HCT116 (cell line): ENCODE measurements around the gene LMNTD2. TPM values are rescaled to one million over a fixed set of nuclear protein-coding genes. Genes with fewer than 3 reads are reported as not detected.

ENCODE experiments used
- ATAC-seq: fragments of 200-7000 bp; cut with Tn5 transposase; 2 replicates; pipeline ENCODE4 v1.9.1; 2020; ENCODE audit warnings: mild to moderate bottlenecking, moderate library complexity
- BruUV-seq: library from RNA; stranded (reverse); fragments of 400-500 nt; replicated peaks from 2 replicates; lab custom pipeline; 2021; lab: Mats Ljungman, UMichigan
- CTCF ChIA-PET: fragments of 300-600 bp; sonication (Branson Sonifier 250); formaldehyde crosslinking; loops from one replicate; lab custom pipeline; 2021; ENCODE audit warnings: antibody characterized with exemption; lab: Charles Lee
- POLR2A ChIA-PET: fragments of 300-600, 350-600 bp; sonication (Branson Sonifier 250); formaldehyde crosslinking; loops from one replicate; lab custom pipeline; 2021; ENCODE audit warnings: antibody characterized with exemption; lab: Charles Lee
- RAD21 ChIA-PET, 2 experiments: fragments of 300-600 bp; sonication (Branson Sonifier 250); formaldehyde crosslinking; loops; one replicate each; lab custom pipeline; 2023; ENCODE audit warnings: low total read pairs in 2 of 2; ENCODE audit not compliant: uncharacterized antibody in 2 of 2, unreplicated experiment in 2 of 2, low non-redundant PET in 1 of 2; lab: Charles Lee
- DNase-seq: peaks from one replicate; pipeline ENCODE4 v3.0.0-alpha.2; 2010; ENCODE audit warnings: low read depth, low spot score
- H2AFZ ChIP-seq: fragments of 200-600 bp; shearing (Covaris generic), sonication (generic); 2 replicates; pipeline ENCODE4 v1.6.1; 2017; ENCODE audit warnings: low read depth, mixed run types, mixed read lengths, antibody characterized with exemption, low read length; ENCODE audit not compliant: poor library complexity, severe bottlenecking
- H3K27ac ChIP-seq: 2 replicates; pipeline ENCODE4 v1.5.1; 2012; ENCODE audit warnings: low read depth, low read length
- H3K27me3 ChIP-seq: fragments of 200-600 bp; sonication (generic); 2 replicates; pipeline ENCODE4 v1.6.1; 2016; ENCODE audit warnings: mixed run types, low read length, mixed read lengths; ENCODE audit not compliant: insufficient read depth
- H3K36me3 ChIP-seq, 2 experiments: fragments of 200-500 bp in 1 of 2; fragments of 200-600 bp in 1 of 2; sonication (Bioruptor generic) in 1 of 2; sonication (generic) in 1 of 2; 2 replicates each; pipeline versions ENCODE4 v1.5.1 to v1.6.1; 2014 to 2016; ENCODE audit warnings: low read length in 2 of 2, inconsistent platforms in 1 of 2, mixed read lengths in 1 of 2, mixed run types in 1 of 2; ENCODE audit not compliant: insufficient read depth in 2 of 2, control insufficient read depth in 1 of 2
- H3K4me1 ChIP-seq, 2 experiments: fragments of 200-600 bp in 1 of 2; sonication (generic) in 1 of 2; 2 replicates each; pipeline versions ENCODE4 v1.5.1 to v1.6.1; 2012 to 2017; ENCODE audit warnings: low read length in 2 of 2, inconsistent platforms in 1 of 2, mild to moderate bottlenecking in 1 of 2, mixed read lengths in 1 of 2, mixed run types in 1 of 2, moderate library complexity in 1 of 2; ENCODE audit not compliant: insufficient read depth in 2 of 2, control insufficient read depth in 1 of 2
- H3K4me2 ChIP-seq: fragments of 200-600 bp; sonication (generic); 2 replicates; pipeline ENCODE4 v1.6.1; 2017; ENCODE audit warnings: mixed run types, low read length, mixed read lengths
- H3K4me3 ChIP-seq, 2 experiments: fragments of 200-600 bp in 1 of 2; sonication (generic) in 1 of 2; replicated peaks in 1 of 2; 2 replicates each; pipeline ENCODE4 v1.5.1; 2011 to 2016; ENCODE audit warnings: low read length in 2 of 2, control low read depth in 1 of 2, low read depth in 1 of 2, mild to moderate bottlenecking in 1 of 2, mixed read lengths in 1 of 2, mixed run types in 1 of 2
- H3K79me2 ChIP-seq: fragments of 200-600 bp; sonication (generic); 2 replicates; pipeline ENCODE4 v1.6.1; 2017; ENCODE audit warnings: mild to moderate bottlenecking, mixed run types, low read length, moderate library complexity, mixed read lengths; ENCODE audit not compliant: insufficient read depth
- H3K9ac ChIP-seq: fragments of 200-600 bp; sonication (generic); 2 replicates; pipeline ENCODE4 v1.6.1; 2016; ENCODE audit warnings: low read length, mixed read lengths
- H3K9me2 ChIP-seq: fragments of 200-600 bp; sonication (generic), shearing (Covaris generic); 2 replicates; pipeline ENCODE4 v1.6.1; 2017; ENCODE audit warnings: mixed run types, mild to moderate bottlenecking, moderate library complexity; ENCODE audit not compliant: insufficient read depth
- H3K9me3 ChIP-seq, 2 experiments: fragments of 200-500 bp in 1 of 2; fragments of 200-600 bp in 1 of 2; sonication (Bioruptor generic) in 1 of 2; sonication (generic) in 1 of 2; 2 replicates each; pipeline ENCODE4 v1.6.1; 2014 to 2017; ENCODE audit warnings: low read length in 2 of 2, mixed read lengths in 2 of 2, inconsistent platforms in 1 of 2, low read depth in 1 of 2, mild to moderate bottlenecking in 1 of 2, mixed run types in 1 of 2, moderate library complexity in 1 of 2; ENCODE audit not compliant: control insufficient read depth in 1 of 2, insufficient read depth in 1 of 2
- H4K20me1 ChIP-seq: fragments of 200-600 bp; sonication (generic), shearing (Covaris generic); 2 replicates; pipeline ENCODE4 v1.6.1; 2017; ENCODE audit warnings: mixed run types, mild to moderate bottlenecking, moderate library complexity; ENCODE audit not compliant: insufficient read depth
- CBX3 ChIP-seq: IDR thresholded peaks from 2 replicates; pipeline ENCODE4 v1.6.1; 2012; ENCODE audit warnings: low read depth
- CEBPB ChIP-seq: IDR thresholded peaks from 2 replicates; pipeline ENCODE4 v1.6.1; 2012; ENCODE audit warnings: low read depth
- EGR1 ChIP-seq: IDR thresholded peaks from 2 replicates; pipeline ENCODE4 v1.6.1; 2012; ENCODE audit warnings: low read depth
- ELF1 ChIP-seq: IDR thresholded peaks from 2 replicates; pipeline ENCODE4 v1.6.1; 2012; ENCODE audit warnings: low read depth, borderline replicate concordance
- EZH2phosphoT487 ChIP-seq: fragments of 200-600 bp; IDR thresholded peaks from 2 replicates; pipeline ENCODE4 v1.6.1; 2018; ENCODE audit warnings: antibody characterized with exemption, borderline replicate concordance
- FOSL1 ChIP-seq: IDR thresholded peaks from 2 replicates; pipeline ENCODE4 v1.6.1; 2012; ENCODE audit warnings: low read depth
- JUND ChIP-seq: IDR thresholded peaks from 2 replicates; pipeline ENCODE4 v1.6.1; 2012
- POLR2A ChIP-seq: IDR thresholded peaks from 2 replicates; pipeline ENCODE4 v1.7.0; 2011; ENCODE audit warnings: borderline replicate concordance; ENCODE audit not compliant: insufficient read depth, insufficient read length; ENCODE audit errors: extremely low read depth
- REST ChIP-seq: IDR thresholded peaks from 2 replicates; pipeline ENCODE4 v1.6.1; 2012; ENCODE audit warnings: low read depth
- YY1 ChIP-seq: IDR thresholded peaks from 2 replicates; pipeline ENCODE4 v1.6.1; 2011; ENCODE audit warnings: low read length, low read depth, moderate library complexity, mild to moderate bottlenecking; ENCODE audit not compliant: insufficient replicate concordance; ENCODE audit errors: extremely low read depth
- intact Hi-C: fragments of 100-400 bp; cut with micrococcal nuclease; formaldehyde crosslinking; loops from 2 replicates; pipeline ENCODE4 v1.10.0; 2022
- total RNA-seq: library from RNA; stranded (reverse); gene quantifications from one replicate; pipeline ENCODE4 v1.2.1, GENCODE V29; 2021; ENCODE audit not compliant: unreplicated experiment
- TF ChIP-seq, protein P1 (sequence below): IDR thresholded peaks from 2 replicates; pipeline ENCODE4 v1.6.1; 2011; ENCODE audit warnings: mild to moderate bottlenecking, low read length, moderate library complexity; ENCODE audit not compliant: insufficient replicate concordance; ENCODE audit errors: extremely low read depth

Gene LMNTD2
- total RNA-seq, 1 experiment from 2014 or later, result 9.5 TPM

- intact Hi-C loops, result no loop called here
- H4K20me1 ChIP-seq, result no peaks in the 10 kb centered on the region
- no peak overlapping the region for H2AFZ ChIP-seq
- TF ChIP-seq FOSL1 (no peak), ELF1 (no peak), REST (no peak), CBX3 (no peak), YY1 (no peak), JUND (no peak), EGR1 (no peak), EZH2phosphoT487 (no peak), POLR2A (no peak), CEBPB (no peak)
- TF ChIP-seq, protein P1, sequence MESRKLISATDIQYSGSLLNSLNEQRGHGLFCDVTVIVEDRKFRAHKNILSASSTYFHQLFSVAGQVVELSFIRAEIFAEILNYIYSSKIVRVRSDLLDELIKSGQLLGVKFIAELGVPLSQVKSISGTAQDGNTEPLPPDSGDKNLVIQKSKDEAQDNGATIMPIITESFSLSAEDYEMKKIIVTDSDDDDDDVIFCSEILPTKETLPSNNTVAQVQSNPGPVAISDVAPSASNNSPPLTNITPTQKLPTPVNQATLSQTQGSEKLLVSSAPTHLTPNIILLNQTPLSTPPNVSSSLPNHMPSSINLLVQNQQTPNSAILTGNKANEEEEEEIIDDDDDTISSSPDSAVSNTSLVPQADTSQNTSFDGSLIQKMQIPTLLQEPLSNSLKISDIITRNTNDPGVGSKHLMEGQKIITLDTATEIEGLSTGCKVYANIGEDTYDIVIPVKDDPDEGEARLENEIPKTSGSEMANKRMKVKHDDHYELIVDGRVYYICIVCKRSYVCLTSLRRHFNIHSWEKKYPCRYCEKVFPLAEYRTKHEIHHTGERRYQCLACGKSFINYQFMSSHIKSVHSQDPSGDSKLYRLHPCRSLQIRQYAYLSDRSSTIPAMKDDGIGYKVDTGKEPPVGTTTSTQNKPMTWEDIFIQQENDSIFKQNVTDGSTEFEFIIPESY, result no peak
- TF ChIP-seq, all 23 proteins: peak for 0
- H3K4me2 ChIP-seq, result no peak overlapping the region
- CTCF ChIA-PET, result no interaction called here
- H3K9me3 ChIP-seq, result no peaks in the 10 kb centered on the region
- BruUV-seq, result no TSS peak
- POLR2A ChIA-PET, result no interaction called here
- H3K27ac ChIP-seq, result no peak overlapping the region
- no peaks in the 10 kb centered on the region for H3K27me3 ChIP-seq
- H3K9me2 ChIP-seq, result no peaks in the 10 kb centered on the region
- peaks cover 83% of the 10 kb centered on the region for H3K79me2 ChIP-seq
- H3K4me3 ChIP-seq, result no peak overlapping the region
- DNase-seq (no peak), ATAC-seq (no peak)
- no peaks in the 10 kb centered on the region for H3K4me1 ChIP-seq
- H3K36me3 ChIP-seq, result peaks cover 47 to 63% of the 10 kb centered on the region in 2 experiments
- RAD21 ChIA-PET, result no interaction called here
- H3K9ac ChIP-seq, result no peak overlapping the region
Observed at GRCh38 chr11:587978-588380, 27.4 kb upstream of the LMNTD2 start.
